Endothelial cell of umbilical vein (primary cell): ENCODE measurements around the gene ZNF322. TPM values are rescaled to one million over a fixed set of nuclear protein-coding genes. Genes with fewer than 3 reads are reported as not detected.

Source experiments
- BruUV-seq: library from RNA; stranded (reverse); fragments of 400-500 nt; replicated peaks from 2 replicates; lab custom pipeline; 2021; lab: Mats Ljungman, UMichigan
- CTCF ChIA-PET: fragments of 300-600, 350-600 bp; sonication (Branson Sonifier 250); formaldehyde crosslinking; loops from one replicate; lab custom pipeline; 2021; ENCODE audit warnings: antibody characterized with exemption, inconsistent platforms; lab: Charles Lee
- POLR2A ChIA-PET: fragments of 300-600, 350-600 bp; sonication (Branson Sonifier 250); formaldehyde crosslinking; loops from one replicate; lab custom pipeline; 2021; ENCODE audit warnings: antibody characterized with exemption, inconsistent platforms; lab: Charles Lee
- DNase-seq: peaks from one replicate; pipeline ENCODE4 v3.0.0-alpha.2; 2011; ENCODE audit warnings: low read depth, low spot score
- FAIRE-seq: peaks from 2 replicates; lab custom pipeline; 2011; peaks lifted over from hg19 to GRCh38; lab: Jason Lieb, UNC
- H2AFZ ChIP-seq: 2 replicates; pipeline ENCODE4 v1.6.0; 2012; ENCODE audit warnings: low read depth, low read length, control low read depth, inconsistent platforms
- H3K27ac ChIP-seq: 2 replicates; pipeline ENCODE4 v1.5.1; 2011; ENCODE audit warnings: low read depth, mild to moderate bottlenecking, control low read depth, low read length, moderate library complexity; ENCODE audit not compliant: insufficient read depth
- H3K27me3 ChIP-seq, 2 experiments: 2 replicates each; pipeline versions ENCODE4 v1.6.0 to v1.6.1; 2011; ENCODE audit warnings: low read length in 2 of 2, mixed read lengths in 1 of 2; ENCODE audit not compliant: control insufficient read depth in 2 of 2, insufficient read depth in 2 of 2
- H3K36me3 ChIP-seq, 2 experiments: 2 replicates in 1 of 2; 3 replicates in 1 of 2; pipeline ENCODE4 v1.5.1; 2011; ENCODE audit warnings: low read length in 2 of 2, mild to moderate bottlenecking in 1 of 2, moderate library complexity in 1 of 2; ENCODE audit not compliant: control insufficient read depth in 2 of 2, insufficient read depth in 2 of 2; ENCODE audit errors: extremely low read depth in 1 of 2
- H3K4me1 ChIP-seq: 3 replicates; pipeline ENCODE4 v1.5.1; 2011; ENCODE audit warnings: mild to moderate bottlenecking, low read length; ENCODE audit not compliant: control insufficient read depth, insufficient read depth; ENCODE audit errors: extremely low read depth
- H3K4me2 ChIP-seq: 2 replicates; pipeline ENCODE4 v1.6.1; 2011; ENCODE audit warnings: low read length, control low read depth, mixed read lengths; ENCODE audit not compliant: insufficient read depth
- H3K4me3 ChIP-seq, 3 experiments: fragments of 200-600 bp in 1 of 3; sonication (generic), shearing (Covaris generic) in 1 of 3; replicated peaks in 1 of 3; 2 replicates each; pipeline ENCODE4 v1.5.1; 2011 to 2016; ENCODE audit warnings: control low read depth in 3 of 3, low read length in 3 of 3, mild to moderate bottlenecking in 2 of 3, inconsistent platforms in 1 of 3, low read depth in 1 of 3, moderate library complexity in 1 of 3; ENCODE audit not compliant: insufficient read depth in 1 of 3
- H3K79me2 ChIP-seq: 2 replicates; pipeline ENCODE4 v1.6.0; 2012; ENCODE audit warnings: low read length, inconsistent platforms; ENCODE audit not compliant: control insufficient read depth, insufficient read depth
- H3K9ac ChIP-seq: replicated peaks from 2 replicates; pipeline ENCODE3; 2011; ENCODE audit warnings: low read length, control low read depth; ENCODE audit not compliant: insufficient read depth; ENCODE audit errors: extremely low read depth
- H3K9me1 ChIP-seq: replicated peaks from 3 replicates; pipeline ENCODE4 v1.6.0; 2011; ENCODE audit warnings: mild to moderate bottlenecking, low read length; ENCODE audit not compliant: control insufficient read depth, insufficient read depth; ENCODE audit errors: extremely low read depth
- H3K9me3 ChIP-seq: replicated peaks from 2 replicates; pipeline ENCODE4 v1.5.1; 2012; ENCODE audit warnings: low read length, inconsistent platforms; ENCODE audit not compliant: control insufficient read depth, insufficient read depth
- H4K20me1 ChIP-seq: replicated peaks from 2 replicates; pipeline ENCODE3; 2011; ENCODE audit warnings: mild to moderate bottlenecking, low read length; ENCODE audit not compliant: control insufficient read depth, insufficient read depth; ENCODE audit errors: extremely low read depth
- CTCF ChIP-seq, 2 donors: IDR thresholded peaks; 1 replicate in 1 of 2; 2 replicates in 1 of 2; pipeline ENCODE4 v1.5.1; 2011; ENCODE audit warnings: low read length in 2 of 2, mild to moderate bottlenecking in 2 of 2, moderate library complexity in 2 of 2, control low read depth in 1 of 2, inconsistent platforms in 1 of 2, low read depth in 1 of 2; ENCODE audit not compliant: insufficient read depth in 1 of 2; ENCODE audit errors: extremely low read depth in 1 of 2
- EZH2 ChIP-seq: IDR thresholded peaks from 2 replicates; pipeline ENCODE4 v1.6.1; 2012; ENCODE audit warnings: borderline replicate concordance, low read depth, mild to moderate bottlenecking, moderate library complexity, low read length, inconsistent platforms; ENCODE audit not compliant: severe bottlenecking
- FOS ChIP-seq: IDR thresholded peaks from 2 replicates; pipeline ENCODE4 v1.6.1; 2011; ENCODE audit warnings: mild to moderate bottlenecking, low read length, moderate library complexity, borderline replicate concordance; ENCODE audit not compliant: insufficient read depth
- GATA2 ChIP-seq: IDR thresholded peaks from 2 replicates; pipeline ENCODE4 v1.7.0; 2011; ENCODE audit warnings: low read depth, mild to moderate bottlenecking, moderate library complexity, mixed read lengths, low read length; ENCODE audit not compliant: insufficient read length, insufficient read depth
- JUN ChIP-seq: IDR thresholded peaks from 2 replicates; pipeline ENCODE4 v1.6.1; 2011; ENCODE audit warnings: borderline replicate concordance, low read depth; ENCODE audit not compliant: insufficient read length, insufficient read depth
- MAX ChIP-seq: IDR thresholded peaks from 2 replicates; pipeline ENCODE4 v1.6.1; 2011; ENCODE audit not compliant: insufficient read depth, insufficient read length
- MYC ChIP-seq: IDR thresholded peaks from one replicate; pipeline ENCODE4 v1.6.1; 2011; ENCODE audit warnings: mild to moderate bottlenecking, low read depth, low read length
- POLR2A ChIP-seq: IDR thresholded peaks from 2 replicates; pipeline ENCODE4 v1.6.1; 2012; ENCODE audit warnings: low read depth, mild to moderate bottlenecking, control low read depth, low read length
- POLR2AphosphoS5 ChIP-seq: IDR thresholded peaks from 2 replicates; pipeline ENCODE4 v1.6.1; 2012; ENCODE audit warnings: low read depth, mild to moderate bottlenecking, control low read depth, low read length, moderate library complexity; ENCODE audit not compliant: insufficient read depth
- dilution Hi-C: fragments of 300-500 bp; cut with MboI; formaldehyde crosslinking; loops from one replicate; pipeline ENCODE4 v1.15.0; 2019; ENCODE audit warnings: low sequenced_read_pairs; ENCODE audit not compliant: extremely low pct_ligation_motif_present
- intact Hi-C: fragments of 100-400 bp; cut with micrococcal nuclease; formaldehyde crosslinking; loops from one replicate; pipeline ENCODE4 v1.10.0; 2022
- polyA plus RNA-seq, 4 experiments: library from polyadenylated mRNA; depleted of rRNA in 3 of 4; stranded (reverse) in 3 of 4; unstranded in 1 of 4; fragments of >200 nt; gene quantifications; 2 replicates each; pipeline versions ENCODE4 v1.2.1 to v1.2.3, GENCODE V29; 2011 to 2012; ENCODE audit warnings: missing spikeins in 1 of 4
- total RNA-seq: library from RNA; stranded (reverse); gene quantifications from 2 replicates; pipeline ENCODE4 v1.2.3, GENCODE V29; 2021

ZNF322 gene
- total and polyA plus RNA-seq, 2 donors (not counting 3 experiments of a cell fraction or from before 2014, with no cell fraction given): 3.4 to 17.0 TPM

GRCh38 chr6:26602262-26602661 lies 57.3 kb downstream of the ZNF322 start:
- Histone ChIP-seq H3K4me1 (peaks cover 6% of the 10 kb centered on the region), H3K4me3 (no peak overlapping the region), H4K20me1 (no peaks in the 10 kb centered on the region), H3K27ac (no peak overlapping the region), H2AFZ (no peak overlapping the region), H3K9me1 (no peaks in the 10 kb centered on the region), H3K9me3 (no peaks in the 10 kb centered on the region), H3K4me2 (no peak overlapping the region), H3K36me3 (peaks cover 3 to 11% of the 10 kb centered on the region in 2 experiments), H3K79me2 (peaks cover 10% of the 10 kb centered on the region), H3K9ac (no peak overlapping the region), H3K27me3 (peaks cover 3 to 22% of the 10 kb centered on the region in 2 experiments)
- dilution Hi-C loops: no loop called here
- ChIA-PET CTCF (no interaction called here), POLR2A (no interaction called here)
- BruUV-seq: no TSS peak
- TF ChIP-seq MAX (no peak), JUN (no peak), FOS (no peak), GATA2 (no peak), CTCF (IDR thresholded peaks at IDR 0.05; ENCODE audit: extremely low read depth in 1 of 2, insufficient read depth in 1 of 2, low read depth in 1 of 2, low read length in 2 of 2) (no peak), EZH2 (no peak), MYC (no peak), POLR2A (no peak), POLR2AphosphoS5 (no peak)
- FAIRE-seq (no peak), DNase-seq (no peak)
- intact Hi-C loops: no loop called here
